GM12873 (cell line): Measurements from ENCODE around the gene GALNT17.

Source experiments
- TF ChIP-seq, protein P1 (sequence below): IDR thresholded peaks from 2 replicates; pipeline ENCODE4 v1.5.1; 2012; ENCODE audit warnings: low read depth, mild to moderate bottlenecking, moderate library complexity, low read length, control low read depth; ENCODE audit not compliant: insufficient read depth; ENCODE audit errors: missing control alignments

Gene GALNT17

GRCh38 chr7:71485586-71485985 lies 353.6 kb downstream of the GALNT17 start:
- TF ChIP-seq, protein P1, sequence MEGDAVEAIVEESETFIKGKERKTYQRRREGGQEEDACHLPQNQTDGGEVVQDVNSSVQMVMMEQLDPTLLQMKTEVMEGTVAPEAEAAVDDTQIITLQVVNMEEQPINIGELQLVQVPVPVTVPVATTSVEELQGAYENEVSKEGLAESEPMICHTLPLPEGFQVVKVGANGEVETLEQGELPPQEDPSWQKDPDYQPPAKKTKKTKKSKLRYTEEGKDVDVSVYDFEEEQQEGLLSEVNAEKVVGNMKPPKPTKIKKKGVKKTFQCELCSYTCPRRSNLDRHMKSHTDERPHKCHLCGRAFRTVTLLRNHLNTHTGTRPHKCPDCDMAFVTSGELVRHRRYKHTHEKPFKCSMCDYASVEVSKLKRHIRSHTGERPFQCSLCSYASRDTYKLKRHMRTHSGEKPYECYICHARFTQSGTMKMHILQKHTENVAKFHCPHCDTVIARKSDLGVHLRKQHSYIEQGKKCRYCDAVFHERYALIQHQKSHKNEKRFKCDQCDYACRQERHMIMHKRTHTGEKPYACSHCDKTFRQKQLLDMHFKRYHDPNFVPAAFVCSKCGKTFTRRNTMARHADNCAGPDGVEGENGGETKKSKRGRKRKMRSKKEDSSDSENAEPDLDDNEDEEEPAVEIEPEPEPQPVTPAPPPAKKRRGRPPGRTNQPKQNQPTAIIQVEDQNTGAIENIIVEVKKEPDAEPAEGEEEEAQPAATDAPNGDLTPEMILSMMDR = no peak

- TF ChIP-seq, protein P1 = no peak
Measured at GRCh38 chr7:71486414-71486813, 354.5 kb downstream of the GALNT17 start.

DNA sequence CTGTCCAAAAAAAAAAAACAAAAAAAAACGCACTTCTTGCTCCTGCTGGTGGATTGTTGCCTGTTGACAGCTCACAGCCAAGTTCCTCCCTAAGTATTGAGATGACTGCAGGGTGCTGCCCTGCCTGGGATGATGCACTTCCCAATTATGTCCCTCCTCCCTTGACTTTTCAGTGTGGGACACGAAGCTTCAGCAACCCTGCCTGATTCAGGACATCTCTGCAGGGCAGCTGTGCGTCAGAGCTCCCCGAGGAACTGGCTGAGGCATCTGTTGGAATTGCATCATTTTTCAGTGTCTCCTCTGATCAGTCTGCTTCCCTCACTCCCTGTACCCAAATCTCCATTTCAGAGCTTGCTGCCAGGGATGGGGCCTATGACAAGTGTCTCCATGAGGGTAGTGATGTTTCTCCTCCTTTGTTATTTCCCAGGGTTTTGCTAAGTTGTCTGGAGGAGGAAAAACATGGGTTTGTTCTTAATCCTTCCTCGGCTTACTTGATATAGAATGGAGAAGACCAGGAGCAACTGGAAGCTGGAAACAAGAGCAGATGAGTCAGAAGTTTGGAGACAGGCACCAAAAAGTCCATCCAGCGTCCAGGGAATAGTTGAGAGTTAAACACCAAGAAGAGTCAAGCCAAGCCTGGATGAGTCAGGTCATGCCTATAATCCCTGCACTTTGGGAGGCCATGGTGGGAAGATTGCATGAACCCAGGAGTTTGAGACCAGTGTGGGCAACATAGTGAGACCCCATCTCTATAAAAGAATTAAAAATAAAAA lies 355.1 kb downstream of the GALNT17 start:
- TF ChIP-seq, protein P1 = no peak

- TF ChIP-seq, protein P1 = no peak
Measured at GRCh38 chr7:71488308-71488707, 356.4 kb downstream of the GALNT17 start.

GRCh38 chr7:71491336-71491735 lies 359.4 kb downstream of the GALNT17 start:
- TF ChIP-seq, protein P1 = no peak

- TF ChIP-seq, protein P1 = no peak
Measured at GRCh38 chr7:71495828-71496227, 363.9 kb downstream of the GALNT17 start.

GRCh38 chr7:71497256-71497946 lies 365.5 kb downstream of the GALNT17 start:
- TF ChIP-seq, protein P1 = no peak
